A673 (cell line): ENCODE results near the gene PNLDC1.

Source experiments
- CTCF ChIP-seq: fragments of 300-800, 200-600 bp; sonication (generic); conservative IDR thresholded peaks from 2 replicates; pipeline ENCODE4 v1.5.1; 2017; ENCODE audit warnings: low read depth, mild to moderate bottlenecking, antibody characterized with exemption, low read length, moderate library complexity, mixed read lengths
- EZH2 ChIP-seq: fragments of 200-600 bp; sonication (generic); IDR thresholded peaks from 2 replicates; pipeline ENCODE4 v1.6.1; 2017; ENCODE audit warnings: borderline replicate concordance, low read depth, mild to moderate bottlenecking, mixed read lengths, antibody characterized with exemption, low read length; ENCODE audit not compliant: poor library complexity, severe bottlenecking

- TF ChIP-seq CTCF (no peak), EZH2 (no peak)
These were observed 65.3 kb downstream of the PNLDC1 start for GRCh38 chr6:159865226-159865920.
